ENCODE data around the gene NUDT4B.
"Not testable (repeated sequence)": the region's sequence is repeated elsewhere in the genome, so short reads cannot be mapped to it uniquely, and the experiment has no call there.

DNA sequence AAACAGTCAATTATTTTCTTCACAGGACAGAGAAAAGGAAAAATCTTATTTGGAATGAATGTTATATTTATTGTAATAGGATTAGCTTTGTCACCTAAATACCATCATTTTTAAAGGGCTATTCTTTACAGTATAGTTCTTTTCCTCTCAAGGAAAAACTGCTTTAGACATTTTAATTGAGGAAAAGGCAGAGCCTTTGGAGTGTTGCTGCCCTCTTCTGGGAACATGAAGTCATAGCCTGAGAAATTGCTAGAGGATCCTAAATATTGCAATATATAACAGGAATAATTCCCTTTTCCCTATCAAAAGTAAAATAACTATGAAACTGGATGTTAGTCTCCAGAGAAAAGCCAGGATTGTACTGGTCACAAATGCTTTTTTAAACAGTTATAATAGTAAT, 12.8 kb downstream of the NUDT4B start:
- not testable (repeated sequence) for TF ChIP-seq POLR2A (IDR thresholded peaks at IDR 0.05)
- TF ChIP-seq, protein P1, sequence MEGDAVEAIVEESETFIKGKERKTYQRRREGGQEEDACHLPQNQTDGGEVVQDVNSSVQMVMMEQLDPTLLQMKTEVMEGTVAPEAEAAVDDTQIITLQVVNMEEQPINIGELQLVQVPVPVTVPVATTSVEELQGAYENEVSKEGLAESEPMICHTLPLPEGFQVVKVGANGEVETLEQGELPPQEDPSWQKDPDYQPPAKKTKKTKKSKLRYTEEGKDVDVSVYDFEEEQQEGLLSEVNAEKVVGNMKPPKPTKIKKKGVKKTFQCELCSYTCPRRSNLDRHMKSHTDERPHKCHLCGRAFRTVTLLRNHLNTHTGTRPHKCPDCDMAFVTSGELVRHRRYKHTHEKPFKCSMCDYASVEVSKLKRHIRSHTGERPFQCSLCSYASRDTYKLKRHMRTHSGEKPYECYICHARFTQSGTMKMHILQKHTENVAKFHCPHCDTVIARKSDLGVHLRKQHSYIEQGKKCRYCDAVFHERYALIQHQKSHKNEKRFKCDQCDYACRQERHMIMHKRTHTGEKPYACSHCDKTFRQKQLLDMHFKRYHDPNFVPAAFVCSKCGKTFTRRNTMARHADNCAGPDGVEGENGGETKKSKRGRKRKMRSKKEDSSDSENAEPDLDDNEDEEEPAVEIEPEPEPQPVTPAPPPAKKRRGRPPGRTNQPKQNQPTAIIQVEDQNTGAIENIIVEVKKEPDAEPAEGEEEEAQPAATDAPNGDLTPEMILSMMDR (IDR thresholded peaks at IDR 0.05), result not testable (repeated sequence)
